GM23248 (cell line): ENCODE results near the gene LGI4. TPM values are rescaled to one million over a fixed set of nuclear protein-coding genes. Genes with fewer than 3 reads are reported as not detected.
"Not testable (repeated sequence)": the region's sequence is repeated elsewhere in the genome, so short reads cannot be mapped to it uniquely, and the experiment has no call there.

Experiments used
- DNase-seq: peaks from one replicate; pipeline ENCODE4 v3.0.0-alpha.2; 2015
- H2AFZ ChIP-seq: fragments of 200-600 bp; sonication (generic); 2 replicates; pipeline ENCODE4 v1.6.1; 2016; ENCODE audit warnings: antibody characterized with exemption
- H3F3A ChIP-seq: fragments of 200-600 bp; sonication (generic); 2 replicates; pipeline ENCODE4 v1.6.1; 2016; ENCODE audit warnings: mild to moderate bottlenecking, antibody characterized with exemption, mixed run types; ENCODE audit not compliant: insufficient read depth
- H3K27ac ChIP-seq: fragments of 200-600 bp; sonication (generic); 2 replicates; pipeline ENCODE4 v1.5.1; 2016; ENCODE audit warnings: mild to moderate bottlenecking
- H3K27me3 ChIP-seq: fragments of 200-600 bp; sonication (generic); replicated peaks from 2 replicates; pipeline ENCODE4 v1.6.1; 2016; ENCODE audit warnings: mild to moderate bottlenecking; ENCODE audit not compliant: insufficient read depth
- H3K36me3 ChIP-seq: fragments of 200-600 bp; sonication (generic); 2 replicates; pipeline ENCODE4 v1.6.1; 2016; ENCODE audit warnings: low read depth, mild to moderate bottlenecking
- H3K4me1 ChIP-seq: fragments of 200-600 bp; sonication (generic); 2 replicates; pipeline ENCODE4 v1.6.1; 2016; ENCODE audit warnings: mild to moderate bottlenecking; ENCODE audit not compliant: insufficient read depth
- H3K4me2 ChIP-seq: fragments of 200-600 bp; sonication (generic); one replicate; pipeline ENCODE4 v1.6.1; 2016; ENCODE audit warnings: mild to moderate bottlenecking; ENCODE audit not compliant: unreplicated experiment
- H3K4me3 ChIP-seq: fragments of 200-600 bp; sonication (generic); 2 replicates; pipeline ENCODE4 v1.5.1; 2016; ENCODE audit warnings: mild to moderate bottlenecking
- H3K79me2 ChIP-seq: fragments of 200-600 bp; sonication (generic); 2 replicates; pipeline ENCODE4 v1.6.1; 2016; ENCODE audit warnings: mild to moderate bottlenecking; ENCODE audit not compliant: insufficient read depth
- H3K9ac ChIP-seq: fragments of 200-600 bp; sonication (generic); 2 replicates; pipeline ENCODE4 v1.6.1; 2016; ENCODE audit warnings: mild to moderate bottlenecking
- H3K9me2 ChIP-seq: fragments of 200-600 bp; sonication (generic); 2 replicates; pipeline ENCODE4 v1.6.1; 2016; ENCODE audit warnings: mixed run types, mild to moderate bottlenecking, moderate library complexity; ENCODE audit not compliant: insufficient read depth
- H3K9me3 ChIP-seq: fragments of 200-600 bp; sonication (generic); one replicate; pipeline ENCODE4 v1.6.1; 2017; ENCODE audit warnings: low read depth
- H4K20me1 ChIP-seq: fragments of 200-600 bp; sonication (generic); 2 replicates; pipeline ENCODE4 v1.6.0; 2016; ENCODE audit not compliant: insufficient read depth
- EZH2 ChIP-seq: fragments of 200-600 bp; sonication (generic); IDR thresholded peaks from 2 replicates; pipeline ENCODE4 v1.6.1; 2018; ENCODE audit warnings: antibody characterized with exemption, mild to moderate bottlenecking; ENCODE audit not compliant: insufficient read depth, poor library complexity, severe bottlenecking
- EZH2phosphoT487 ChIP-seq: fragments of 200-600 bp; sonication (generic); IDR thresholded peaks from 2 replicates; pipeline ENCODE4 v1.6.1; 2018; ENCODE audit warnings: antibody characterized with exemption, moderate library complexity, mild to moderate bottlenecking, low read depth; ENCODE audit not compliant: insufficient read depth
- whole genome bisulfite sequencing, 2 experiments: methylation state at CpG; one replicate each; pipeline ENCODE4 v1.1.6; 2015 to 2017; ENCODE audit warnings: low lambda C conversion rate in 2 of 2, low coverage in 1 of 2; ENCODE audit errors: missing lambda C conversion rate in 2 of 2; 5-methylcytosine and 5-hydroxymethylcytosine counted together
- in situ Hi-C: fragments of 300-500 bp; cut with MboI; formaldehyde crosslinking; loops from 2 replicates; pipeline ENCODE4 v1.15.0; 2020
- polyA plus RNA-seq: library from polyadenylated mRNA; unstranded; fragments of >200 nt; fragmentation: Nextera tagmentation; extraction: Ambion mirVana; gene quantifications from 2 replicates; pipeline ENCODE4 v1.2.1, GENCODE V29; 2016
- total RNA-seq: library from RNA; depleted of rRNA; stranded (reverse); fragments of >200 nt; shearing (Covaris generic); gene quantifications from 2 replicates; pipeline ENCODE4 v1.2.3, GENCODE V29; 2014

LGI4 gene
- total and polyA plus RNA-seq, 2 experiments from 2014 or later: 0.06 to 0.86 TPM

DNA sequence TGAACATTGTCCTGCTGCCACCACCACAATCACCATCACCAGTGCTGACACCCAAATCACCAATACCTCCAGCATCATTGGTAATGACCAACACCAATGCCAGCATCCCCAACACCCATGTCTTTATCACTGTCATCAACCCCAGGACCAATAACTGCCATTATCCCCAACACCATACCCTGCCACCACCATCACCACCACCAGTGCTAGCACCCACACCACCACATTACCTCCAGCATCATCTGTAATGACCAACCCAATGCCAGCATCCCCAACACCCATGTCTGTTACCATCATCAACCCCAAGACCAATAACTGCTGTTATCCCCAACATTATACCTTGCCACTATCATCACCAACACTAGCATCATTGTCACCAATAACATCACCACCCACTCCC lies 2.6 kb downstream of the LGI4 start:
- no peaks in the 10 kb centered on the region for H3K4me1 ChIP-seq
- H3K9ac ChIP-seq: no peak overlapping the region
- H3K27me3 ChIP-seq: peaks cover 3% of the 10 kb centered on the region
- H3K4me2 ChIP-seq: no peak overlapping the region
- H3K9me3 ChIP-seq: no peaks in the 10 kb centered on the region
- no peak for TF ChIP-seq EZH2phosphoT487
- no peak for TF ChIP-seq EZH2
- H3K79me2 ChIP-seq: no peaks in the 10 kb centered on the region
- in situ Hi-C loops: no loop called here
- H3K4me3 ChIP-seq: no peak overlapping the region
- H3K9me2 ChIP-seq: no peaks in the 10 kb centered on the region
- H4K20me1 ChIP-seq: no peaks in the 10 kb centered on the region
- DNase-seq: no peak
- H2AFZ ChIP-seq: no peak overlapping the region
- H3F3A ChIP-seq: no peaks in the 10 kb centered on the region
- H3K36me3 ChIP-seq: no peaks in the 10 kb centered on the region
- no peak overlapping the region for H3K27ac ChIP-seq

DNA sequence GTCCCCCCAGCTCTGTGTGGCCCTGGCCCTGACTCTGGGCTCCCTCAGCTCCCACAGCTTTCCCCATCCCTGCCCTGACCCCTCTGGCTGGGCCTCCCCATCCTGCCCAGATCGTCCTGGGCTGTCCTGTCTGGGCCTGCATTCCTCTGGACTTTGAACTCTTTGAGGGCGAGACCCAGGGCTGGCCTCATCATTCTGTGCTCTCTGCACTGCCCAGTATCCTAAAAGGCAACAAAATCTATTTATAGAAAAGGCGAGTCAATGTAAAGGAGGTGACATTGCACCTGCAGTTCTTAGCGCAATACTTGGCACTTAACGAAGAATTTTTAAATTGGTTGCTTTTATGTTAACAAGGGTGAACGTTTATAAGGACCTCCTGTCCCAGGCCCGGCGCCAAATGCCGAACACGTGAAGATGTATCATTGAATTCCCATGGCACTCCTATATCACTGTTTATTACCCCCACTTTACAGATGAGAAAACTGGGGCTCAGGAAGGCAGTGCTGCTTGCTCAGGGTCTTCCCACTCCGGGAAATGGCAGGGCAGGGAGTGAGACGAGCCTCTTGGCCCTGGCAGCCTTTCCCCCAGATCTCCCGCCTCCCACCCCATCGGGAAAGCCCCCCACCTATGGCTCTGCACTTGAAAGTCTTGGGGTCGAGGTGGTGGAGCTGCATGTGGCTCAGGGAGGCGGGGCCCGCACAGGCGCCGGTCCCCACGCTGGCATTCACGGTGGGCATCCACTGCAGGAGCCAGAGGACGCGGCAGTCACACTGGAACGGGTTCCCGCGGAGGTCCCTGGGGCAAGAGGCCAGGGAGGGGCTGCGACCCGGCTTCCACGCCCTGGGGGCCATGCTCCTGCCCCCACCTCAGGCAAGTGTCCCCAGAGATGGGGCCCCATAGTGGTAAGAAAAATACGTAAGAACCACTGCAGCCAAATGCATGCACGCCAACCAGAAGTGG lies 3.8 kb downstream of the LGI4 start:
- H3K79me2 ChIP-seq: no peaks in the 10 kb centered on the region
- no peaks in the 10 kb centered on the region for H3K9me2 ChIP-seq
- no peak overlapping the region for H3K9ac ChIP-seq
- H3K4me3 ChIP-seq: no peak overlapping the region
- TF ChIP-seq EZH2phosphoT487 (no peak), EZH2 (no peak)
- H3K4me1 ChIP-seq: no peaks in the 10 kb centered on the region
- H3K36me3 ChIP-seq: no peaks in the 10 kb centered on the region
- no peak overlapping the region for H3K4me2 ChIP-seq
- H3K27me3 ChIP-seq: no peaks in the 10 kb centered on the region
- no peaks in the 10 kb centered on the region for H3K9me3 ChIP-seq
- 68 to 71% methylated on average over 30 to 31 of the region's 31 CpGs for WGBS, 2 experiments
- no peaks in the 10 kb centered on the region for H4K20me1 ChIP-seq
- no peak overlapping the region for H3K27ac ChIP-seq
- no peaks in the 10 kb centered on the region for H3F3A ChIP-seq
- no peak for DNase-seq
- H2AFZ ChIP-seq: no peak overlapping the region
- in situ Hi-C loops: no loop called here

DNA sequence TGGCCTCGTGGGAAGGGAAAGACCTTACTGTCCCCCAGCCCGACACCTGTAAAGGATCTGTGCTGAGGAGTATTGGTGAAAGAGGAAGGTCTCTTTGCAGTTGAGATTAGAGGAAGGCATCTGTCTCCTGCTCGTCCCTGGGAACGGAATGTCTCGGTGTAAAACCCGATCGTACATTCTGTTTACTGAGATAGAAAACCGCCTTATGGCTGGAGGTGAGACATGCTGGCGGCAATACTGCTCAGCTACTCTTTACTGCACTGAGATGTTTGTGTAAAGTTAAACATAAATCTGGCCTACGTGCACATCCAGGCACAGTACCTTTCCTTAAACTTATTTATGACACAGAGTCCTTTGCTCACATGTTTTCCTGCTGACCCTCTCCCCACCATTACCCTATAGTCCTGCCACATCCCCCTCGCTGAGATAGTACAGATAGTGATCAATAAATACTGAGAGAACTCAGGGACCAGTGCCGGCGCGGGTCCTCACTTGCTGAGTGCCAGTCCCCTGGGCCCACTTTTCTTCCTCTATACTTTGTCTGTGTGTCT lies 5.1 kb downstream of the LGI4 start:
- WGBS, 2 experiments: 66 to 69% methylated on average over 14 of the region's 14 CpGs
- H4K20me1 ChIP-seq, H3K27me3 ChIP-seq, H3K9me3 ChIP-seq, H3F3A ChIP-seq, H3K79me2 ChIP-seq, H3K27ac ChIP-seq, DNase-seq, H3K9me2 ChIP-seq, H3K4me2 ChIP-seq, H3K36me3 ChIP-seq, H3K9ac ChIP-seq, H3K4me1 ChIP-seq, in situ Hi-C loops, H3K4me3 ChIP-seq, H2AFZ ChIP-seq: not testable (repeated sequence)

DNA sequence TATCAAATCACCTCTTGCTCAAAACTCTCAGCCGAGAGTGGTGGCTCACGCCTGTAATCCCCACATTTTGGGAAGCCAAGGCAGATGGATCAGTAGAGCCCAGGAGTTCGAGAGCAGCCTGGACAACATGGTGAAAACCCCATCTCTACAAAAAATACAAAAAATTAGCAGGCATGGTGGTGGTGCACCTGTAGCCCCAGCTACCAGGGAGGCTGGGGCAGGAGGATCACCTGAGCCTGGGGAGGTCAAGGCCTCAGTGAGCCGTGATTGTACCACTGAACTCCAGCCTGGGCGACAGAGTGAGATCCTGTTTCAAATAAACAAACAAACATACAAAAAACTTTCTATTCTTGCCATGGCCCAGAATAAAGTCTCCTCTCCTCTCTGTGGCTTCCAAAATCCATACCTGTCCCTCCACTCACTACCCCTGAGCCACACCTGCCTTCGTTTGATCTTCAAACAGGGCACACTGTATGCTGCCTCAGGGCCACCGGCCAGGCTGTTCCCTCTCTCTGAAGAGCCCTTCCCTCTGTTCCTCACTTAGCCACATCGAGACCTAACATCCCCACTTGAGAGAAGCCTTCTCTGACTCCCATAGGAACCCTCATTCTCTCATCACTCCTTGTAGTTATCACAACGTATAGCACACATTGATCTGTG lies 6.3 kb downstream of the LGI4 start:
- Histone ChIP-seq H3K4me3 (no peak overlapping the region), H3F3A (no peaks in the 10 kb centered on the region), H4K20me1 (no peaks in the 10 kb centered on the region), H3K9ac (no peak overlapping the region), H3K27me3 (no peaks in the 10 kb centered on the region), H3K36me3 (no peaks in the 10 kb centered on the region), H3K79me2 (no peaks in the 10 kb centered on the region), H3K4me2 (no peak overlapping the region), H3K9me2 (no peaks in the 10 kb centered on the region), H3K4me1 (peaks cover 5% of the 10 kb centered on the region), H3K27ac (no peak overlapping the region), H3K9me3 (no peaks in the 10 kb centered on the region), H2AFZ (no peak overlapping the region)
- TF ChIP-seq EZH2: no peak
- no peak for TF ChIP-seq EZH2phosphoT487
- no peak for DNase-seq
- in situ Hi-C loops: no loop called here
- WGBS, 2 experiments: 49 to 57% methylated on average over 9 of the region's 9 CpGs
